K562 (cell line): ENCODE measurements around the gene SKAP1. TPM values are rescaled to one million over a fixed set of nuclear protein-coding genes. Genes with fewer than 3 reads are reported as not detected.

ENCODE experiments used
- ATAC-seq: fragments of 200-7000 bp; cut with Tn5 transposase; 3 replicates; pipeline ENCODE4 v1.9.1; 2020; ENCODE audit warnings: moderate library complexity
- BruUV-seq: library from RNA; stranded (reverse); fragments of 400-500 nt; replicated peaks from 2 replicates; lab custom pipeline; 2021; lab: Mats Ljungman, UMichigan
- CTCF ChIA-PET: fragments of 300-600 bp; formaldehyde crosslinking; extraction: SDS; loops from one replicate; lab custom pipeline; 2021; ENCODE audit warnings: low intra/inter-chr PET ratio; lab: Yijun Ruan, JAX
- POLR2A ChIA-PET: fragments of 300-600, 350-650 bp; sonication (Branson Sonifier 250); formaldehyde crosslinking; extraction: SDS; loops from one replicate; lab custom pipeline; 2021; ENCODE audit warnings: antibody characterized with exemption, inconsistent platforms; lab: Yijun Ruan, JAX
- DNase-seq, 4 experiments: peaks; one replicate each; pipeline versions ENCODE4 v3.0.0 to v3.0.0-alpha.2; 2011 to 2018; ENCODE audit warnings: low spot score in 3 of 4, mixed read lengths in 3 of 4; ENCODE audit errors: extremely low read depth in 1 of 4
- FAIRE-seq: peaks from 2 replicates; lab custom pipeline; 2011; peaks lifted over from hg19 to GRCh38; lab: Jason Lieb, UNC
- H2AFZ ChIP-seq: 2 replicates; pipeline ENCODE4 v1.6.0; 2011; ENCODE audit warnings: low read depth, low read length, control low read depth, inconsistent platforms
- H3K27ac ChIP-seq: fragments of 200-600 bp; 3 replicates; pipeline ENCODE4 v1.8.0; 2011; ENCODE audit warnings: low read depth, mild to moderate bottlenecking, control low read depth, inconsistent platforms, low read length, moderate library complexity, mixed read lengths; ENCODE audit errors: extremely low read depth
- H3K27me3 ChIP-seq, 2 experiments: fragments of 300-600 bp in 1 of 2; 2 replicates in 1 of 2; 3 replicates in 1 of 2; pipeline versions ENCODE4 v1.6.0 to v1.8.0; 2011; ENCODE audit warnings: inconsistent platforms in 2 of 2, low read length in 2 of 2, mild to moderate bottlenecking in 1 of 2, mixed read lengths in 1 of 2, moderate library complexity in 1 of 2; ENCODE audit not compliant: control insufficient read depth in 2 of 2, insufficient read depth in 2 of 2
- H3K36me3 ChIP-seq: fragments of 300-600 bp; 3 replicates; pipeline ENCODE4 v1.8.0; 2011; ENCODE audit warnings: mild to moderate bottlenecking, low read length, inconsistent platforms; ENCODE audit not compliant: control insufficient read depth, insufficient read depth
- H3K4me1 ChIP-seq, 2 experiments: fragments of 200-600 bp in 1 of 2; replicated peaks in 1 of 2; 2 replicates in 1 of 2; 3 replicates in 1 of 2; pipeline versions ENCODE4 v1.5.1 to v1.8.0; 2011; ENCODE audit warnings: inconsistent platforms in 2 of 2, low read length in 2 of 2, mild to moderate bottlenecking in 1 of 2, mixed read lengths in 1 of 2, moderate library complexity in 1 of 2; ENCODE audit not compliant: control insufficient read depth in 2 of 2, insufficient read depth in 2 of 2
- H3K4me2 ChIP-seq: 2 replicates; pipeline ENCODE4 v1.6.1; 2011; ENCODE audit warnings: low read length, control low read depth, inconsistent platforms, mixed read lengths; ENCODE audit not compliant: insufficient read depth
- H3K4me3 ChIP-seq: fragments of 200-600 bp; sonication (generic), shearing (Covaris generic); 2 replicates; pipeline ENCODE4 v1.5.1; 2016; ENCODE audit warnings: control low read depth, inconsistent platforms
- H3K79me2 ChIP-seq: fragments of 200-600 bp; 3 replicates; pipeline ENCODE4 v1.8.0; 2011; ENCODE audit warnings: low read length, inconsistent platforms; ENCODE audit not compliant: control insufficient read depth, insufficient read depth
- H3K9ac ChIP-seq, 2 experiments: 2 replicates each; pipeline versions ENCODE4 v1.6.0 to v1.6.1; 2011; ENCODE audit warnings: low read depth in 2 of 2, low read length in 2 of 2, control low read depth in 1 of 2, inconsistent platforms in 1 of 2, mild to moderate bottlenecking in 1 of 2, mixed read lengths in 1 of 2; ENCODE audit not compliant: insufficient read depth in 1 of 2
- H3K9me1 ChIP-seq: one replicate; pipeline ENCODE4 v1.6.0; 2011; ENCODE audit warnings: inconsistent platforms, mild to moderate bottlenecking, low read length, moderate library complexity; ENCODE audit not compliant: control insufficient read depth, insufficient read depth
- H3K9me3 ChIP-seq: replicated peaks from 2 replicates; pipeline ENCODE4 v1.5.1; 2011; ENCODE audit warnings: low read depth, low read length, inconsistent platforms; ENCODE audit not compliant: control insufficient read depth, insufficient read depth
- H4K20me1 ChIP-seq: replicated peaks from 2 replicates; pipeline ENCODE4 v1.6.1; 2011; ENCODE audit warnings: low read length, inconsistent platforms, mixed read lengths; ENCODE audit not compliant: control insufficient read depth, insufficient read depth
- DMBX1 ChIP-seq: fragments of 250-450 bp; sonication (Bioruptor Pico); IDR thresholded peaks from 2 replicates; pipeline ENCODE4 v1.8.0; 2022; ENCODE audit warnings: inconsistent platforms, mild to moderate bottlenecking, moderate library complexity, borderline replicate concordance
- ELF4 ChIP-seq: fragments of 450-650 bp; formaldehyde crosslinking; IDR thresholded peaks from 2 replicates; pipeline ENCODE4 v1.4.0; 2022; ENCODE audit warnings: missing genetic modification characterization
- FOS ChIP-seq: IDR thresholded peaks from 3 replicates; pipeline ENCODE4 v1.6.1; 2011; ENCODE audit not compliant: insufficient read length; ENCODE audit errors: extremely low read depth
- KLF16 ChIP-seq: IDR thresholded peaks from 2 replicates; pipeline ENCODE4 v1.6.1; 2016; ENCODE audit warnings: antibody characterized with exemption
- MEIS2 ChIP-seq: fragments of 450-650 bp; IDR thresholded peaks from 2 replicates; pipeline ENCODE4 v1.6.1; 2014; ENCODE audit warnings: mild to moderate bottlenecking; ENCODE audit not compliant: partially characterized antibody
- SMC3 ChIP-seq: conservative IDR thresholded peaks from 2 replicates; pipeline ENCODE4 v1.6.1; 2011; ENCODE audit warnings: low read depth, low read length, improper control_type of control experiment; ENCODE audit not compliant: insufficient read depth
- ZFX ChIP-seq: sonication (generic); formaldehyde crosslinking; IDR thresholded peaks from 2 replicates; pipeline ENCODE4 v1.8.0; 2022; ENCODE audit warnings: mild to moderate bottlenecking, missing genetic modification reagents, moderate library complexity
- ZNF174 ChIP-seq: fragments of 250-450 bp; sonication (Bioruptor Pico); IDR thresholded peaks from 2 replicates; pipeline ENCODE4 v1.4.0; 2020; ENCODE audit warnings: mild to moderate bottlenecking
- ZNF584 ChIP-seq: fragments of 200-800 bp; sonication (Bioruptor generic); IDR thresholded peaks from 2 replicates; pipeline ENCODE4 v1.6.1; 2016; ENCODE audit warnings: low read depth, mild to moderate bottlenecking, missing genetic modification characterization, missing compliant biosample characterization
- ZNF695 ChIP-seq: fragments of 450-650 bp; formaldehyde crosslinking; IDR thresholded peaks from 2 replicates; pipeline ENCODE4 v1.4.0; 2020; ENCODE audit warnings: mild to moderate bottlenecking, moderate library complexity
- WGBS: fragments of 100-300 bp; shearing (Covaris generic); methylation state at CpG from one replicate; pipeline ENCODE4 v1.1.6; 2016; ENCODE audit warnings: low coverage, mixed read lengths; ENCODE audit not compliant: insufficient coverage; ENCODE audit errors: missing lambda C conversion rate; 5-methylcytosine and 5-hydroxymethylcytosine counted together
- in situ Hi-C: fragments of 300-500 bp; cut with MboI; formaldehyde crosslinking; loops from 4 replicates; pipeline ENCODE4 v1.15.0; 2018; ENCODE audit warnings: inconsistent platforms, mixed read lengths
- intact Hi-C: fragments of 100-400 bp; cut with micrococcal nuclease; formaldehyde crosslinking; loops from 2 replicates; pipeline ENCODE4 v1.14.2; 2022
- polyA plus RNA-seq, 8 experiments: library from polyadenylated mRNA; depleted of rRNA in 4 of 8; stranded (reverse) in 5 of 8; unstranded in 3 of 8; fragments of >200 nt; fragmentation: Nextera tagmentation in 2 of 8; fragmentation: Illumina TruSeq in 1 of 8; extraction: Ambion mirVana in 2 of 8; extraction: Trizol in 1 of 8; gene quantifications; 2 replicates each; pipeline versions ENCODE4 v1.2.1 to v1.2.3, GENCODE V29; 2011 to 2014; ENCODE audit warnings: inconsistent platforms in 1 of 8, missing spikeins in 1 of 8
- total RNA-seq, 7 experiments: library from RNA; depleted of rRNA in 6 of 7; stranded (reverse); fragments of >200 nt in 6 of 7; fragmentation: Illumina TruSeq in 2 of 7; extraction: Trizol in 2 of 7; gene quantifications; 2 replicates each; pipeline versions ENCODE4 v1.2.1 to v1.2.3, GENCODE V29; 2011 to 2021; ENCODE audit warnings: low replicate concordance in 1 of 7
- TF ChIP-seq, protein P1 (sequence below): fragments of 250-450 bp; sonication (Bioruptor Pico); IDR thresholded peaks from 2 replicates; pipeline ENCODE4 v1.8.0; 2021; ENCODE audit warnings: moderate library complexity, mild to moderate bottlenecking, inconsistent platforms
- TF ChIP-seq, protein P2 (sequence below): fragments of 250-450 bp; sonication (Bioruptor Pico); IDR thresholded peaks from 2 replicates; pipeline ENCODE4 v1.8.0; 2022; ENCODE audit warnings: moderate library complexity, mild to moderate bottlenecking, inconsistent platforms
- TF ChIP-seq, protein P3 (sequence below): sonication (generic); formaldehyde crosslinking; IDR thresholded peaks from 2 replicates; pipeline ENCODE4 v1.8.0; 2022; ENCODE audit warnings: mild to moderate bottlenecking, missing genetic modification reagents
- TF ChIP-seq, protein P4 (sequence below): fragments of 450-650 bp; formaldehyde crosslinking; IDR thresholded peaks from 2 replicates; pipeline ENCODE4 v1.4.0; 2020; ENCODE audit warnings: mild to moderate bottlenecking, mixed read lengths

SKAP1 gene
- total and polyA plus RNA-seq, 9 of the 15 experiments (the other 6 are each of a cell fraction or from before 2014, with no cell fraction given) = 0.06 to 0.80 (median 0.10) TPM; not detected in 4

DNA sequence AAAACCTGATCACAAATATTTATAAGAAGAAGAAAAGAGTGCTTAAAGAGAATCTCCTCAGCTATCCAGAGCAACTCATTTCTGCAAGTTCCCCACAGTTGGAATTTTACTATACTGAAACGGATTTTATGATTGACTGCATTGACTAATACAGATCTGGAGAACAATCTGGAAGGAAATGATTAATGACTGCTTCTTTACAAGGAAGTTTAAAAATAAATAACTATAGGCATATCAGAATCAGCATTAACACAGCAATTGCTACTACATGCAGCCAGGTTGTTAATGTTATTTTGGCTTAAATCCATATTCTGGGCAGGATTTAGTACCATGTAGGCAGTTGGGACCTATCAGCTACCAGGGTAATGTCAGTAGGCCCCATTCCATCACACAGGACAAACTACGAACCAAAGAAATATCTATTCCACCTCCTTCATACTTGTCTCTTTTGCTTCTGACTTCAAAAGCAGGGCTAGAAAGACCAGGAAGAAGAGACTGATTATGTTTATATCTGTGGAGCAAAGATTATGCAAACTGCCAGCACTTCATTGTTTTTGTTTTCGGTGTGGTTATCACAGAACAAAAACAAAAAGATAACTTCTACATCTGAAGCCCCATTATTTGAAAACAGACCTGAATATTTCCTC is 3.9 kb downstream of the SKAP1 start:
- FAIRE-seq (peak; percentile 54), DNase-seq (no peak), ATAC-seq (peak; percentile 56)
- Histone ChIP-seq H3K9ac (peak overlapping the region in 1 of 2 experiments; percentile 4; a peak in 1 of 4 replicates), H3K79me2 (no peaks in the 10 kb centered on the region), H3K9me1 (no peaks in the 10 kb centered on the region), H3K27ac (peak overlapping the region; percentile 41; the same call in 2 of the 3 replicates), H3K4me2 (peak overlapping the region; percentile 22; the same call in 1 of the 2 replicates), H3K4me3 (no peak overlapping the region), H2AFZ (peak overlapping the region; percentile 77), H3K9me3 (no peaks in the 10 kb centered on the region), H4K20me1 (no peaks in the 10 kb centered on the region), H3K36me3 (no peaks in the 10 kb centered on the region), H3K4me1 (peaks cover 0 to 19% of the 10 kb centered on the region in 2 experiments; a peak in 4 of 5 replicates), H3K27me3 (no peaks in the 10 kb centered on the region)
- no TSS peak for BruUV-seq
- in situ Hi-C loops (no loop called here), intact Hi-C loops (no loop called here)
- CTCF ChIA-PET = no interaction called here
- 9% methylated on average over 3 of the region's 3 CpGs for WGBS
- POLR2A ChIA-PET = no interaction called here
- TF ChIP-seq, protein P1, sequence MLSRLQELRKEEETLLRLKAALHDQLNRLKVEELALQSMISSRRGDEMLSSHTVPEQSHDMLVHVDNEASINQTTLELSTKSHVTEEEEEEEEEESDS (CRISPR knock-in tag) = no peak
- TF ChIP-seq KLF16 = no peak
- TF ChIP-seq ZFX = no peak
- no peak for TF ChIP-seq ZNF174 (CRISPR knock-in tag)
- no peak for TF ChIP-seq SMC3
- TF ChIP-seq, protein P2, sequence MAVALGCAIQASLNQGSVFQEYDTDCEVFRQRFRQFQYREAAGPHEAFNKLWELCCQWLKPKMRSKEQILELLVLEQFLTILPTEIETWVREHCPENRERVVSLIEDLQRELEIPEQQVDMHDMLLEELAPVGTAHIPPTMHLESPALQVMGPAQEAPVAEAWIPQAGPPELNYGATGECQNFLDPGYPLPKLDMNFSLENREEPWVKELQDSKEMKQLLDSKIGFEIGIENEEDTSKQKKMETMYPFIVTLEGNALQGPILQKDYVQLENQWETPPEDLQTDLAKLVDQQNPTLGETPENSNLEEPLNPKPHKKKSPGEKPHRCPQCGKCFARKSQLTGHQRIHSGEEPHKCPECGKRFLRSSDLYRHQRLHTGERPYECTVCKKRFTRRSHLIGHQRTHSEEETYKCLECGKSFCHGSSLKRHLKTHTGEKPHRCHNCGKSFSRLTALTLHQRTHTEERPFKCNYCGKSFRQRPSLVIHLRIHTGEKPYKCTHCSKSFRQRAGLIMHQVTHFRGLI = no peak
- TF ChIP-seq, protein P3, sequence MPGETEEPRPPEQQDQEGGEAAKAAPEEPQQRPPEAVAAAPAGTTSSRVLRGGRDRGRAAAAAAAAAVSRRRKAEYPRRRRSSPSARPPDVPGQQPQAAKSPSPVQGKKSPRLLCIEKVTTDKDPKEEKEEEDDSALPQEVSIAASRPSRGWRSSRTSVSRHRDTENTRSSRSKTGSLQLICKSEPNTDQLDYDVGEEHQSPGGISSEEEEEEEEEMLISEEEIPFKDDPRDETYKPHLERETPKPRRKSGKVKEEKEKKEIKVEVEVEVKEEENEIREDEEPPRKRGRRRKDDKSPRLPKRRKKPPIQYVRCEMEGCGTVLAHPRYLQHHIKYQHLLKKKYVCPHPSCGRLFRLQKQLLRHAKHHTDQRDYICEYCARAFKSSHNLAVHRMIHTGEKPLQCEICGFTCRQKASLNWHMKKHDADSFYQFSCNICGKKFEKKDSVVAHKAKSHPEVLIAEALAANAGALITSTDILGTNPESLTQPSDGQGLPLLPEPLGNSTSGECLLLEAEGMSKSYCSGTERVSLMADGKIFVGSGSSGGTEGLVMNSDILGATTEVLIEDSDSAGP (CRISPR knock-in tag) = no peak
- TF ChIP-seq FOS = no peak
- TF ChIP-seq DMBX1 = no peak
- no peak for TF ChIP-seq ZNF584 (CRISPR knock-in tag)
- TF ChIP-seq, protein P4, sequence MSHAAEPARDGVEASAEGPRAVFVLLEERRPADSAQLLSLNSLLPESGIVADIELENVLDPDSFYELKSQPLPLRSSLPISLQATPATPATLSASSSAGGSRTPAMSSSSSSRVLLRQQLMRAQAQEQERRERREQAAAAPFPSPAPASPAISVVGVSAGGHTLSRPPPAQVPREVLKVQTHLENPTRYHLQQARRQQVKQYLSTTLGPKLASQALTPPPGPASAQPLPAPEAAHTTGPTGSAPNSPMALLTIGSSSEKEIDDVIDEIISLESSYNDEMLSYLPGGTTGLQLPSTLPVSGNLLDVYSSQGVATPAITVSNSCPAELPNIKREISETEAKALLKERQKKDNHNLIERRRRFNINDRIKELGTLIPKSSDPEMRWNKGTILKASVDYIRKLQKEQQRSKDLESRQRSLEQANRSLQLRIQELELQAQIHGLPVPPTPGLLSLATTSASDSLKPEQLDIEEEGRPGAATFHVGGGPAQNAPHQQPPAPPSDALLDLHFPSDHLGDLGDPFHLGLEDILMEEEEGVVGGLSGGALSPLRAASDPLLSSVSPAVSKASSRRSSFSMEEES (CRISPR knock-in tag) = no peak
- TF ChIP-seq ZNF695 = no peak
- TF ChIP-seq MEIS2 = peak; percentile 64
- TF ChIP-seq ELF4 = no peak
